T-cell (primary cell): ENCODE data around the gene ART4. TPM values are rescaled to one million over a fixed set of nuclear protein-coding genes. Genes with fewer than 3 reads are reported as not detected.
A peak's percentile ranks its signal among the peaks of the same experiment; 100 is the strongest.

Experiments
- ATAC-seq, 4 experiments: fragments of 200-7000 bp in 3 of 4; fragments of 150-1000 bp in 1 of 4; cut with Tn5 transposase; replicated peaks in 1 of 4; 1 replicate in 3 of 4; 2 replicates in 1 of 4; pipeline ENCODE4 v1.10.0; 2021; ENCODE audit warnings: moderate library complexity in 3 of 4, mild to moderate bottlenecking in 2 of 4, moderate number of reproducible peaks in 1 of 4
- CTCF ChIA-PET, 2 donors: fragments of 300-600 bp; sonication (Branson Sonifier 250); formaldehyde crosslinking; loops; one replicate each; lab custom pipeline; 2022; ENCODE audit warnings: antibody characterized with exemption in 2 of 2; lab: Charles Lee
- POLR2A ChIA-PET, 2 donors: fragments of 300-600 bp; sonication (Branson Sonifier 250); formaldehyde crosslinking; loops; one replicate each; lab custom pipeline; 2022; ENCODE audit warnings: antibody characterized with exemption in 2 of 2; lab: Charles Lee
- DNase-seq, 35 experiments: peaks; one replicate each; pipeline versions ENCODE4 v3.0.0 to v3.0.0-alpha.2; 2013 to 2023
- H3K27ac ChIP-seq: one replicate; pipeline ENCODE4 v1.5.1; 2013; ENCODE audit warnings: low read length
- H3K27me3 ChIP-seq, 2 experiments: replicated peaks in 1 of 2; 1 replicate in 1 of 2; 2 replicates in 1 of 2; pipeline versions ENCODE4 v1.6.1 to v1.7.0; 2013; ENCODE audit warnings: low read length in 1 of 2, mixed read lengths in 1 of 2; ENCODE audit not compliant: control insufficient read depth in 2 of 2, insufficient read depth in 2 of 2; ENCODE audit errors: extremely low read depth in 1 of 2
- H3K36me3 ChIP-seq, 2 donors: 1 replicate in 1 of 2; 2 replicates in 1 of 2; pipeline versions ENCODE4 v1.6.1 to v1.7.0; 2013; ENCODE audit warnings: low read length in 1 of 2; ENCODE audit not compliant: control insufficient read depth in 2 of 2, insufficient read depth in 1 of 2; ENCODE audit errors: extremely low read depth in 1 of 2
- H3K4me1 ChIP-seq, 2 experiments: 1 replicate in 1 of 2; 2 replicates in 1 of 2; pipeline versions ENCODE4 v1.6.1 to v1.7.0; 2013; ENCODE audit warnings: low read length in 2 of 2, mixed read lengths in 1 of 2; ENCODE audit not compliant: insufficient read depth in 2 of 2, control insufficient read depth in 1 of 2; ENCODE audit errors: extremely low read depth in 1 of 2
- H3K4me3 ChIP-seq, 2 donors: 1 replicate in 1 of 2; 2 replicates in 1 of 2; pipeline versions ENCODE4 v1.5.1 to v1.7.0; 2013; ENCODE audit warnings: mild to moderate bottlenecking in 2 of 2, low read length in 1 of 2, moderate library complexity in 1 of 2; ENCODE audit not compliant: control insufficient read depth in 1 of 2; ENCODE audit errors: extremely low read depth in 1 of 2
- H3K9me3 ChIP-seq: 2 replicates; pipeline ENCODE4 v1.7.0; 2013
- H3K27ac Mint-ChIP-seq, 2 donors: one replicate each; pipeline ENCODE4 v1.8.0; 2020 to 2021; ENCODE audit warnings: mild to moderate bottlenecking in 2 of 2, mixed read lengths in 2 of 2
- H3K27me3 Mint-ChIP-seq, 2 donors: one replicate each; pipeline ENCODE4 v1.8.0; 2021 to 2022; ENCODE audit warnings: mixed read lengths in 2 of 2
- H3K36me3 Mint-ChIP-seq: one replicate; pipeline ENCODE4 v1.8.0; 2021; ENCODE audit warnings: mixed read lengths
- H3K4me1 Mint-ChIP-seq, 3 donors: one replicate each; pipeline ENCODE4 v1.8.0; 2020 to 2022; ENCODE audit warnings: mixed read lengths in 3 of 3, mild to moderate bottlenecking in 1 of 3
- H3K4me3 Mint-ChIP-seq, 3 donors: one replicate each; pipeline ENCODE4 v1.8.0; 2020 to 2022; ENCODE audit warnings: mild to moderate bottlenecking in 3 of 3, mixed read lengths in 3 of 3, moderate library complexity in 3 of 3
- H3K9me3 Mint-ChIP-seq, 3 donors: one replicate each; pipeline ENCODE4 v1.8.0; 2020 to 2022; ENCODE audit warnings: mixed read lengths in 3 of 3
- WGBS: methylation state at CpG from one replicate; pipeline ENCODE4 v1.1.5; 2013; ENCODE audit warnings: missing lambda C conversion rate; ENCODE audit not compliant: insufficient coverage; 5-methylcytosine and 5-hydroxymethylcytosine counted together
- total RNA-seq, 35 experiments: library from RNA in 6 of 35; stranded (reverse) in 6 of 35; fragments of 120-200 nt in 1 of 35; gene quantifications; one replicate each; pipeline versions ENCODE4 v1.2.1 to v1.2.4 and lab custom pipeline; 2013 to 2026

ART4 gene
- total RNA-seq, 5 donors from 2014 or later (not counting 1 experiment from before 2014, with no cell fraction given): not detected

- Histone ChIP-seq H3K4me3 (no peak overlapping the region), H3K4me1 (peaks cover 3 to 5% of the 10 kb centered on the region in 2 experiments), H3K27me3 (no peaks in the 10 kb centered on the region), H3K27ac (no peak overlapping the region), H3K36me3 (no peaks in the 10 kb centered on the region), H3K9me3 (no peaks in the 10 kb centered on the region)
- ChIA-PET CTCF (interaction anchor here (0.6 to 5.6 kb wide), 8 partner anchors 38 to 149 kb away, joined by 3 to 40 read pairs (median 6); no protein-coding TSS in a partner anchor), POLR2A (interaction anchor here in 1 of 2 donors (0.6 to 0.7 kb wide), 2 partner anchors 38 to 1000 kb away, joined by 3 to 4 read pairs; no protein-coding TSS in a partner anchor)
- H3K9me3 Mint-ChIP-seq: no peaks in the 10 kb centered on the region
- H3K27me3 Mint-ChIP-seq: no peaks in the 10 kb centered on the region
- H3K36me3 Mint-ChIP-seq: no peaks in the 10 kb centered on the region
- H3K4me1 Mint-ChIP-seq: peaks cover 5 to 14% (median 8%) of the 10 kb centered on the region in 3 donors
- DNase-seq: no peak
- WGBS: 100% methylated on average over 2 of the region's 4 CpGs
- H3K27ac Mint-ChIP-seq: no peak overlapping the region
- ATAC-seq: no peak
- no peak overlapping the region for H3K4me3 Mint-ChIP-seq
Measured at GRCh38 chr12:14846876-14847580, 3.7 kb upstream of the ART4 start.

GRCh38 chr12:14846042-14846587, 2.8 kb upstream of the ART4 start:
- no peak overlapping the region for H3K27ac ChIP-seq
- H3K4me1 Mint-ChIP-seq: peaks cover 5 to 14% (median 8%) of the 10 kb centered on the region in 3 donors
- H3K27ac Mint-ChIP-seq: no peak overlapping the region
- no peaks in the 10 kb centered on the region for H3K27me3 ChIP-seq
- WGBS: no CpG with 5 or more reads among the region's 3 CpGs
- no peaks in the 10 kb centered on the region for H3K9me3 ChIP-seq
- ATAC-seq (no peak), DNase-seq (no peak)
- no peak overlapping the region for H3K4me3 ChIP-seq
- H3K36me3 Mint-ChIP-seq: no peaks in the 10 kb centered on the region
- peaks cover 3 to 5% of the 10 kb centered on the region in 2 experiments for H3K4me1 ChIP-seq
- ChIA-PET POLR2A (interaction anchor here in 1 of 2 donors (0.6 kb wide), 1 partner anchor 79 kb away, joined by 4 read pairs; no protein-coding TSS in a partner anchor), CTCF (interaction anchor here (0.5 to 5.6 kb wide), 8 partner anchors 38 to 1043 kb away, joined by 3 to 40 read pairs (median 5); no protein-coding TSS in a partner anchor)
- no peak overlapping the region for H3K4me3 Mint-ChIP-seq
- H3K36me3 ChIP-seq: no peaks in the 10 kb centered on the region
- no peaks in the 10 kb centered on the region for H3K27me3 Mint-ChIP-seq
- no peaks in the 10 kb centered on the region for H3K9me3 Mint-ChIP-seq

- Histone ChIP-seq H3K9me3 (no peaks in the 10 kb centered on the region), H3K27ac (no peak overlapping the region), H3K27me3 (no peaks in the 10 kb centered on the region), H3K4me3 (no peak overlapping the region), H3K36me3 (no peaks in the 10 kb centered on the region), H3K4me1 (peaks cover 3 to 5% of the 10 kb centered on the region in 2 experiments)
- Mint-ChIP-seq H3K36me3 (no peaks in the 10 kb centered on the region), H3K4me3 (no peak overlapping the region), H3K27ac (no peak overlapping the region), H3K4me1 (peaks cover 5 to 14% (median 8%) of the 10 kb centered on the region in 3 donors), H3K27me3 (no peaks in the 10 kb centered on the region), H3K9me3 (no peaks in the 10 kb centered on the region)
- DNase-seq (peak in 30 of 35 experiments; percentile 1 to 75 (median 26)), ATAC-seq (peak; percentile 57 to 75 (median 65))
- WGBS: 60% methylated on average over 1 of the region's 3 CpGs
- CTCF ChIA-PET: interaction anchor here (0.5 to 5.6 kb wide), 8 partner anchors 39 to 1044 kb away, joined by 3 to 40 read pairs (median 5); no protein-coding TSS in a partner anchor
- POLR2A ChIA-PET: no interaction called here
Measured at GRCh38 chr12:14845350-14845750, 2.0 kb upstream of the ART4 start.

GRCh38 chr12:14844401-14844800, 1.1 kb upstream of the ART4 start:
- H3K9me3 Mint-ChIP-seq: no peaks in the 10 kb centered on the region
- H3K27ac ChIP-seq: no peak overlapping the region
- H3K9me3 ChIP-seq: no peaks in the 10 kb centered on the region
- H3K36me3 ChIP-seq: no peaks in the 10 kb centered on the region
- H3K4me1 ChIP-seq: peaks cover 3 to 5% of the 10 kb centered on the region in 2 experiments
- ChIA-PET POLR2A (interaction anchor here in 1 of 2 donors (0.8 kb wide), 1 partner anchor 115 kb away, joined by 3 read pairs; no protein-coding TSS in a partner anchor), CTCF (interaction anchor here in 1 of 2 donors (0.6 to 5.6 kb wide), 3 partner anchors 40 to 159 kb away, joined by 3 to 40 read pairs (median 6); no protein-coding TSS in a partner anchor)
- H3K4me1 Mint-ChIP-seq: peaks cover 5 to 14% (median 8%) of the 10 kb centered on the region in 3 donors
- H3K27me3 ChIP-seq: no peaks in the 10 kb centered on the region
- no peak overlapping the region for H3K27ac Mint-ChIP-seq
- no peak overlapping the region for H3K4me3 ChIP-seq
- no peak for ATAC-seq
- H3K36me3 Mint-ChIP-seq: no peaks in the 10 kb centered on the region
- H3K27me3 Mint-ChIP-seq: peaks cover 3 to 6% of the 10 kb centered on the region in 2 donors
- no peak overlapping the region for H3K4me3 Mint-ChIP-seq
- DNase-seq: no peak

- peaks cover 7 to 15% of the 10 kb centered on the region in 2 donors for H3K27me3 Mint-ChIP-seq
- H3K27ac ChIP-seq: no peak overlapping the region
- WGBS: no CpG with 5 or more reads among the region's 3 CpGs
Measured at GRCh38 chr12:14842315-14842714, 1.0 kb downstream of the ART4 start.

GRCh38 chr12:14841761-14842160, 1.6 kb downstream of the ART4 start:
- ChIA-PET CTCF (interaction anchor here in 1 of 2 donors (0.7 kb wide), 1 partner anchor 166 kb away, joined by 3 read pairs; no protein-coding TSS in a partner anchor), POLR2A (interaction anchor here in 1 of 2 donors (0.6 kb wide), 1 partner anchor 85 kb away, joined by 3 read pairs; no protein-coding TSS in a partner anchor)
- no peak for ATAC-seq
- no peak overlapping the region for H3K27ac Mint-ChIP-seq
- H3K36me3 Mint-ChIP-seq: no peaks in the 10 kb centered on the region
- Histone ChIP-seq H3K36me3 (no peaks in the 10 kb centered on the region), H3K27ac (no peak overlapping the region), H3K4me1 (peaks cover 3 to 5% of the 10 kb centered on the region in 2 experiments), H3K27me3 (peaks cover 0 to 4% of the 10 kb centered on the region in 2 experiments), H3K4me3 (no peak overlapping the region), H3K9me3 (no peaks in the 10 kb centered on the region)
- no peaks in the 10 kb centered on the region for H3K9me3 Mint-ChIP-seq
- no peak for DNase-seq
- no peak overlapping the region for H3K4me3 Mint-ChIP-seq
- WGBS: 87% methylated on average over 2 of the region's 3 CpGs
- H3K4me1 Mint-ChIP-seq: peaks cover 5 to 14% (median 6%) of the 10 kb centered on the region in 3 donors
- H3K27me3 Mint-ChIP-seq: peaks cover 7 to 16% of the 10 kb centered on the region in 2 donors

More at GRCh38 chr12:14842315-14842714, 1.0 kb downstream of the ART4 start:
- H3K9me3 ChIP-seq: no peaks in the 10 kb centered on the region
- POLR2A ChIA-PET: interaction anchor here in 1 of 2 donors (0.6 kb wide), 1 partner anchor 86 kb away, joined by 3 read pairs; no protein-coding TSS in a partner anchor
- Mint-ChIP-seq H3K27ac (no peak overlapping the region), H3K4me1 (peaks cover 5 to 14% (median 8%) of the 10 kb centered on the region in 3 donors), H3K36me3 (no peaks in the 10 kb centered on the region), H3K9me3 (no peaks in the 10 kb centered on the region), H3K4me3 (no peak overlapping the region)
- CTCF ChIA-PET: interaction anchor here in 1 of 2 donors (0.6 kb wide), 1 partner anchor 153 kb away, joined by 3 read pairs; no protein-coding TSS in a partner anchor
- H3K4me1 ChIP-seq: peaks cover 3 to 5% of the 10 kb centered on the region in 2 experiments
- DNase-seq (no peak), ATAC-seq (no peak)
- H3K36me3 ChIP-seq: no peaks in the 10 kb centered on the region
- H3K27me3 ChIP-seq: peaks cover 0 to 4% of the 10 kb centered on the region in 2 experiments
- H3K4me3 ChIP-seq: no peak overlapping the region
